ENCODE measurements around the gene MAP3K21. TPM values are rescaled to one million over a fixed set of nuclear protein-coding genes. Genes with fewer than 3 reads are reported as not detected.
A peak's percentile ranks its signal among the peaks of the same experiment; 100 is the strongest.

The MAP3K21 gene
- total RNA-seq: 2.9 TPM

- DNase-seq (ENCODE audit: low spot score in 2 of 2) (no peak), FAIRE-seq (no peak)
Observed at GRCh38 chr1:233327651-233328141, at the start of gene MAP3K21. TSS of gene MAP3K21 (plus strand) at chr1:233327724. CDS start at chr1:233328029, 305 bp downstream.

GRCh38 chr1:233278631-233279030 lies 48.9 kb upstream of the MAP3K21 start:
- FAIRE-seq (no peak), DNase-seq (ENCODE audit: low spot score in 2 of 2) (no peak)

GRCh38 chr1:233279971-233280370 lies 47.6 kb upstream of the MAP3K21 start:
- DNase-seq (ENCODE audit: low spot score in 2 of 2) (no peak), FAIRE-seq (no peak)

GRCh38 chr1:233281711-233282581 lies 45.6 kb upstream of the MAP3K21 start:
- no peak for FAIRE-seq

GRCh38 chr1:233282582-233282886 lies 45.0 kb upstream of the MAP3K21 start:
- no peak for FAIRE-seq
- no peak for DNase-seq (ENCODE audit: low spot score in 2 of 2)

More at GRCh38 chr1:233281711-233282581, 45.6 kb upstream of the MAP3K21 start:
- no peak for DNase-seq (ENCODE audit: low spot score in 2 of 2)

- FAIRE-seq (no peak), DNase-seq (ENCODE audit: low spot score in 2 of 2) (no peak)
Observed at GRCh38 chr1:233289676-233290075, 37.8 kb upstream of the MAP3K21 start.

GRCh38 chr1:233290396-233291034 lies 37.0 kb upstream of the MAP3K21 start:
- FAIRE-seq: no peak
- DNase-seq (ENCODE audit: low spot score in 2 of 2): no peak

- DNase-seq (ENCODE audit: low spot score in 2 of 2) (no peak), FAIRE-seq (no peak)
Observed at GRCh38 chr1:233293556-233294446, 33.7 kb upstream of the MAP3K21 start.

GRCh38 chr1:233294913-233295236 lies 32.6 kb upstream of the MAP3K21 start:
- FAIRE-seq (no peak), DNase-seq (ENCODE audit: low spot score in 2 of 2) (peak in 1 of 2 donors; percentile 52)

- peak; percentile 55 for DNase-seq (ENCODE audit: low spot score in 2 of 2)
Observed at GRCh38 chr1:233295237-233295974, 32.1 kb upstream of the MAP3K21 start, which contains the start of gene PCNX2. TSS of gene PCNX2 (minus strand) at chr1:233295725. CDS start at chr1:233295478, 247 bp downstream.

GRCh38 chr1:233295975-233296322 lies 31.6 kb upstream of the MAP3K21 start:
- FAIRE-seq (no peak), DNase-seq (ENCODE audit: low spot score in 2 of 2) (no peak)

More at GRCh38 chr1:233295237-233295974, 32.1 kb upstream of the MAP3K21 start, which contains the start of gene PCNX2:
- no peak for FAIRE-seq

- no peak for DNase-seq (ENCODE audit: low spot score in 2 of 2)
- no peak for FAIRE-seq
Observed at GRCh38 chr1:233299450-233299849, 28.1 kb upstream of the MAP3K21 start.

- FAIRE-seq: no peak
- no peak for DNase-seq (ENCODE audit: low spot score in 2 of 2)
Observed at GRCh38 chr1:233300326-233300725, 27.2 kb upstream of the MAP3K21 start.

- FAIRE-seq: peak; percentile 52
Observed at GRCh38 chr1:233304489-233305102, 22.9 kb upstream of the MAP3K21 start.

GRCh38 chr1:233313434-233314155 lies 13.9 kb upstream of the MAP3K21 start:
- FAIRE-seq (no peak), DNase-seq (ENCODE audit: low spot score in 2 of 2) (no peak)

More at GRCh38 chr1:233304489-233305102, 22.9 kb upstream of the MAP3K21 start:
- no peak for DNase-seq (ENCODE audit: low spot score in 2 of 2)

- FAIRE-seq (no peak), DNase-seq (ENCODE audit: low spot score in 2 of 2) (no peak)
Observed at GRCh38 chr1:233315718-233316301, 11.7 kb upstream of the MAP3K21 start.

- FAIRE-seq: no peak
Observed at GRCh38 chr1:233316473-233316872, 11.1 kb upstream of the MAP3K21 start.

GRCh38 chr1:233319272-233319671 lies 8.3 kb upstream of the MAP3K21 start:
- no peak for FAIRE-seq

More at GRCh38 chr1:233316473-233316872, 11.1 kb upstream of the MAP3K21 start:
- DNase-seq (ENCODE audit: low spot score in 2 of 2): no peak

More at GRCh38 chr1:233319272-233319671, 8.3 kb upstream of the MAP3K21 start:
- no peak for DNase-seq (ENCODE audit: low spot score in 2 of 2)

All from frontal cortex (tissue), 4 donors.